T-helper 22 cell (primary cell): ENCODE results near the gene EIF4E3.

Experiments used
- DNase-seq: peaks from one replicate; pipeline ENCODE4 v3.0.0-alpha.2; 2020; ENCODE audit warnings: low read depth

Gene EIF4E3

DNA sequence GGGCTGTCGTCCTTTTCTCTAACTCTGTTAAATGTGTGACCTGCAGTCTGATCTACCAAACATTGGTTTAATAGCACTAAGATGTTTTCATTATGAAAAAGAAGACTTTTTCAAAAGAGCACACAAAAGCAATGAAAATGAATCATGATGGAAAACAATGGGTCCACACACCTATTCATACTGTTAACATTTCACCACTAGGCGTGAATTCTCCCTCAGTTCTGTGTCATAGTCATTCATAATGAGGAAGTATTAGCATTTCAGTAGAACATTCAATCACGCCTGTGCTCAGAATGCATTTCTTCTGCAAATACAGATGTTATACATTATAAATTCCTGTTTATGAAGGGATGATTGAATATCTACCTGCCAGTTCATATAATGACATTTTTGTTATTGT is 35.9 kb downstream of the EIF4E3 start:
- DNase-seq, result no peak

DNA sequence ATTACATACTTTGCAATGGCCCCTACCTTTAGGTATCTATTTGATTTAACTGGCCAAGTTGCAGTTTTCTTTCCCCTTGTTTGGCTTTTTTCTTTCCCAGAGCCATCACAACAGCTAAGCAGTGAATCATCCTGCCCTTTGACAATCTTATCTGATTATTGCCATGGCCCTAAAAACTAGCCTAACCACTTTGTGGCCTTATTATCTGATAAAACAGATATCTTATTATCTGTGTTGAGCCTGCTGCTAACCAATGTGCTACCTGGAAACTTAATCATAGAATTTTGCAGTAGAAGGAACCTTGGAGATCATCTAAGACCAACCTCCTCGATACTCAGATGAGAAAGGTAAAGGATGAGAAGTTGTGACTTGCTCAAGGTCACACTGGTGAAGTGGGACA is 37.1 kb downstream of the EIF4E3 start:
- no peak for DNase-seq

DNA sequence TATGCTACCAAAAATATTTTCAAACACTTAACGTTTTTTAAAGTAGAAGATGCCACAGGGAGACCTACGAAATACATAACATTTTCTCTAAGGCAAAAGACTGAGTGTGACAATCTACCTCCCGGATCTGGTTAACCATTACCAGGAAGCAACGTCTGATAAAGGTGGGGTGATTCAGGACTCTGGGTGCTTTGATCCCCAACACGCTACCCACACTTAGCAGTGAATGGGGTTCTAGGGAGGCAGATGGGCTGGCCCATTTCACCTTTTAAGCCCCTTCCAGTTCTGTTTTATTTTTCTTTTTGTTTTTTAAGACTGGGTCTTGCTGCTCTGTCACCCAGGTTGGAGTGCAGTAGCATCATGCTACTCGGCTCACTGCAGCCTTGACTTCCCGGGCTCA is 39.5 kb downstream of the EIF4E3 start:
- no peak for DNase-seq

DNA sequence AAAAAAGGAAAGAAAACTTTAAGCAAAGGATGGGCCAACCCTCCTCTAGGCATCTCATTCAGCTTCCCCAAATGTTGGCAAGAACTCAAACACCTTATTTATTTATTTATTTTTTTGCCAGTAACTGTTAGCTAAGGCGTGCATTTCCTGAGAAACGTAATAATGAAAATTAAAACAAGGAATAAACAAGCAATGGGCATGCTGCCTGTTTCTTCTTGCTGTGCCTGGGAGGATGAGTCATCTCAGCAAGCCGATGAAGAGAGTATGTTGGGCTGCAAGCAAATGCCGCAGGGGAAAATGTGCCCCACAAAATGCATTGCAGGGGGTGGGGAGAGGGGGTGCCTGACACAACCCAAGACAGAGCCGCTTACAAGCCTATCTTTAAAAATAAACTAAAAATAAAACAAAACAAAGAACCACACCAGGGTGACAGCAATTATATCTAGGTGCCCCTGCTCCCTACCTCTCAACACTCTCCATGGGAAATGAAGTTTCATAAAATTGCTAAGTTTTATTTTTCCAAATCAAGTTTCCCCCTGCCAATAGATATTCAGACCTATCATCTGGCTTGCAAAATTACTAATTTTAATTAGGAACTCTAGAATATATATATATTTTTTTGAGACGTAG is 40.3 kb downstream of the EIF4E3 start:
- DNase-seq, result no peak

DNA sequence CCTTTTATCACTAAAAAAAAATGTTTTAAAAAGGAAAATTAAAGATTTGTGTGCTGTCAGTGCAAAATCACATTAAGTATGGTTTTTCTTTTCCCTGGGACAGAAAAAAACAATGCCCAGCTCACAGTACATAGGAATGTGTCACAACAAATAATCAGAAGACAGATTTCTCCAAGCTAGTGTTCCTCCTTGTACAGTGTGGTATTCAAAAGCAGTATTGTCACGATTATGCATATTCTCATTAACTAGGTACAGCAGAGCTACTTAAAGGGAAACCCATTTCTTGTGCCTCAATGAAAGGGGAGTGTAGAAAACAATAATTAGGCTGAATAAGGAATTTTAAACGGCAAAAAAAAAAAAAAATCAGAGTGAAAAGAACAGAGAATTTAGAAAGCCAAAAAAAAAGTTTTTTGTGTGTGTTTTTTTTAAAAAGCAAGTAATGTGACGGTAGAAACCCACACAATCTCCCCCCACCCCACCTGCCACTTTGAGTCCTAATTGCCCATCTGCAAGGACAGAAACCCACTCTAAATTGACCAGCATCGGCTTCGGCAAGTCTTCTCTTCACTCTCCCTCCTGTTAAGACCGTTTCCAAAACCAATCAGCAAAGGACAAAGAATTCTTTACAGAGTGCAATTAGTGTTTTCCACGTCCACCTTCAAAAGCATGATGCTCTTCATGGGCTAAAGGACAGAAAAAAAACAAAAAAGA is 41.0 kb downstream of the EIF4E3 start:
- no peak for DNase-seq

DNA sequence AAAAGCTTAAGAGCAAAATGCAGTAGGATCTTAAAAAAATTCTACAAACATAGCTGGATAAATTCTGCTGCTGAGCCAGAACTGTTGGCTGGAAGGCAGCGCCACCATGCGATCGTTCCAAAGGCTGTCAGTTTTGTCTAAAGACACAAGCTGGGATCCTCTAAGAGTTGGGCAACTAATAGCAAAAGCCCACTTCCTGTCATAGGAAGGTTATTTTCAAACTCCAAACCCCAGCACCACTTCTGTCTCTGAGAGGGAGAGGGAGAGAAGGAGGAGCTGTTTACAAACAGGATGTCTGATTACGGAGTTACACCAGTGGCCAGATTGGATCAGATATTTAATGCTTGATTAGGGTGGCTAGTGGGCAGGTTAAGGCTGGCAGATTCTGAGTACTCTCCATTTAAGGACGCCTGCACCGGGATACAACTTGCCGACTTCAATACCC is 44.0 kb downstream of the EIF4E3 start:
- no peak for DNase-seq

DNA sequence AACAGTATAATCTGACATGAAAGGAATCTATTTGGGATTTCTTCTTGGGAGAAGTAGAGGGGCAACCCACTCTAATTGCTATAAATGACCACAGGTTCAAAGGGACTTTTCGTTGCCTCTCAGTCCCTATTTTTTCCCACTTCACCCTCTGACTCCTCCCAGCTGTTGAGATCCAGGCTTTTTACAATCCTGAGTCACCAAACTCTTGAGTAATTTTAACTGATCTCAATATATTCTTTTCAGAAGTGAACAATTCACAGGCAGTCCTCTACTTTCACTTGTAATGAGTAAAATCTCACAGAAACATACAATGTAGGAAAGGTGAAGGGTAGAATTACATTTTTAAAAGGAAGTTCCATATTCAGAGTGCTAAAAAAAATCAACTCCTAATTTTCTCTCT is 44.6 kb downstream of the EIF4E3 start:
- DNase-seq, result no peak

DNA sequence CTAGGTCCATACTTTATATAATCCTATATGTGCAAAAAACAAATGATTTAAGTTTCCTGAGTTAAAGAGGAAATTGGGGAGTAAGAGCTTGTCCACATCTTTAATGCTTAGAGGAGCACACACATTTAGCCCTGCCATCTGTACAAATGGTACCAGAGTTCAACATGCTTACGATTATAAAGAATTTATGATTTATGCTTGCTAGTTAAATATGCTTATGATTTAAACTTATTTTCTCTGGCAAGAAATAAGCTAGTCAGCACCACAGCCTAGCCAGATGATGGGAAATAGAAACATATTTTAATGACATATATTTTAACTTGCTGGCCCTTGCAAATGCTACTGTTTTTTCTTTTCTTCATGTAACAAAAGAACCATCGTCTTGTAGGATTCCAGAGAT is 48.3 kb downstream of the EIF4E3 start:
- DNase-seq, result no peak

DNA sequence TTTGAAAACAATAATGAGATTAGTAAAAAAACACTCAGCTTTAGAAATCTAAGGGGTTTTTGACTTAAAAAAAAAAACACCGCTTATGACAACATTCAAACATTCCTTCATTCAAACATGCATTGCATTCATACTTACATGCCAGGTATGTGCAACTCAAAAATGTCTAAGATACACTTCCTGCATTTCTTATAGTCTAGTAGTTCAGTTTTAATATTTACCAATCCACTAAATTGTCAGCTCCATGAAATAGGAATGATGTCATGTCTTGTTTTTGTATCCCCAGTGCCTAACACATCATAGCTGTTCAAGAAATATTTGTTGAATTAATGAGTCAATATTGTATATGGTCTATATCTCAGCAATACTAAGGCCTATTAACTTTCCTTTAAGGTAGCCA is 51.7 kb downstream of the EIF4E3 start:
- no peak for DNase-seq

DNA sequence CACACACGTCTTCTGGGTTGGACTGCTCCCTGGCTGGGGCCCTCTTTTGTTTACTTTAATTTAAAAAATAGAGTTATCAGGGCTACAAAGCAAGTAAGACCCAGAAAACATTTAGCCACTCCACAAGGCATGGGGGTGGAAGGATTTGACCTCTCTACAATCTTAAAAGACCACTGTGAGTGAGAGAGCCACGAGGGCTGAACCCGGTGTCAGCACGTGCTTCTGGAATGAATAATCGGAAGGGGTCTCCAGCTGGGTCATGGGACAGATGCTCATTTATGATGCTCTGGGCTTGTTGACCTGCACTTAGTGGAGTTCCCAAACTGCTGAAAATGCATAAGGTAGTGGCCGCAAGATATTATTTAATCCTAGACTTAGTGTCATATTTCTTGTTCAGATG is 52.4 kb downstream of the EIF4E3 start:
- DNase-seq, result no peak

DNA sequence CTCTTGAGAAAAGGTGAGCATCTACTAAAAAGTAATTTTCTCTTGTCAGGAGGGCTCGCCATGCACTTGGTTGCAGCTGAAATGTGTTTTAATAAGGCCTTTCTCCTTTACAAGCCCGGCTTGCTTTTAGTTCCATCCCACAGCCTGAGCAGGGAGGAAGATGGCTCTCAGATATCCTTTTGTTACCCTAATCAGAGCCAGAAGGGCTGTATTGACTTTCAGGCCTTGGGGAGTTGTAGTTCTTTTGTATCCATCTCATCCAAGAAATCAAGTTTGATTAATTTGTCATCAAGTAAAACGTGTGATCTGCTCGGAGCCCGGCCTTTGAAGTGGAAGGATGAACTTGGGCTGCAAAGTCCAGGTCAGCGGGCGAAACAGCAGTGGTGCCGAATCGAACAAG is 52.9 kb downstream of the EIF4E3 start:
- DNase-seq, result no peak

DNA sequence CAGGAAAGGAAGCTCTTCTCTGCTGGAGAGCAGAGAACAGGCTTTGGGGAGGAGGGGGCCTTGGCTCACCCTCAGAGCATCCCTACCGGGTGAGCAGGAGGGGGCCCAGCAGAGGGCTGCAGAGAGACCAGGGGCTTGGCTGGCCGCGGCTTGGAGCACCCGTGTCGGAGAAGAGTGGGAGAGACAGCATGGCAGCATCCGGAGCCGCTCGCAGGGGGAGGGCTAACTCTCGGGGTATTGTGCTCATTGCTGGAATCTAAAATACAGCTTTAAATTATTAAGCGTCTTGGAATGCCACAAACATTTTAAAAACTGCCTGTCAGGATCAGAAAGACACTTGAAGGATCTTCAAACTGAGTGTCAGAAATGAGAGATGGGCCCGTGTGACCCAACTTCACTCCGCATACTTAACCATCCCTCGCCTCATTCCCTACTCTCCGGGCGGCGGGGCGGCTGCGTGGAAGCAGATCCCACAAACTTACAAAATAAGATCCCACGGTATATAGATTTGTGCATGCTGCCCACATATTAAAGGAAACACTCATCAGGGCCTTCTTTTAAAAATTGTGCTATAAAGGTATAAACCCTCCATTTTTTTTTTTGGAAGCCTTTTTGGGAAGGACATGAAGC is 53.9 kb downstream of the EIF4E3 start:
- DNase-seq, result no peak

DNA sequence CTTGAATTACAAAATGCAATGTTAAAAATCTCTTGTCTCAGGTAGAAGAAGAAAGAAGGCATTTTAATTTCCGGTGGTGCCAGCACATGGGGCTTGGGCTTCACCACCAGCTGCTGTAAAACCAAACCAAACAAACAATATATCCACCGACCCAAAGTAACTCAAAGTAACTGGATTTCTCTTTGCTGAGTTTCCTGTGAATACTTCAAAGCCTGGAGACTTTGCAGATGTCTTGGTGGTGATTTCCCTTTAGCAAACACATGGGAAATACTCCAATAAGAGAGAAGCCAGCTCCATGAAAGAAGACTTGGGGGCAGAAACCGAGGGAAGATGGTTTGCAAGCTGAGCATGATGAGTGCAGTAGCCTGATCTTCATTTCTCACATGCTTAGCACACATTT is 62.6 kb downstream of the EIF4E3 start:
- DNase-seq, result no peak

DNA sequence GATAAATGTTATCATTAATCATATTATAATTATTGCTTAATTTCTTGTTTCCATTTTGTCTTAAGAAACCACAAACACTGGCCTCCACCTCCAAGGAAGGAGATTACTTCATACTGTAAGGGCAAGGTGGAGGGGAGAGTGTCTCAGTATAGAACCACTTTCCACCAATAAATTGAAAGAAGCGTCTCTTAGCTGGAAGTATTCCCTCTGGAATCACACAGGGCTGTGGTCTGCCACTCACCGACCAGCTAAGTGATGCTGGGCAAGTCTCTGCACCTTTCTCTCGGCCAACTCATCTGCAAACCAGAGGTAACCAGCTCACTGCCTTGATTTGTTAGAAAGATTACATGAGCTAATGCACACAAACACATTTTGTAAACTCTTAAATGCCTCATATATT is 63.1 kb downstream of the EIF4E3 start:
- DNase-seq, result no peak

DNA sequence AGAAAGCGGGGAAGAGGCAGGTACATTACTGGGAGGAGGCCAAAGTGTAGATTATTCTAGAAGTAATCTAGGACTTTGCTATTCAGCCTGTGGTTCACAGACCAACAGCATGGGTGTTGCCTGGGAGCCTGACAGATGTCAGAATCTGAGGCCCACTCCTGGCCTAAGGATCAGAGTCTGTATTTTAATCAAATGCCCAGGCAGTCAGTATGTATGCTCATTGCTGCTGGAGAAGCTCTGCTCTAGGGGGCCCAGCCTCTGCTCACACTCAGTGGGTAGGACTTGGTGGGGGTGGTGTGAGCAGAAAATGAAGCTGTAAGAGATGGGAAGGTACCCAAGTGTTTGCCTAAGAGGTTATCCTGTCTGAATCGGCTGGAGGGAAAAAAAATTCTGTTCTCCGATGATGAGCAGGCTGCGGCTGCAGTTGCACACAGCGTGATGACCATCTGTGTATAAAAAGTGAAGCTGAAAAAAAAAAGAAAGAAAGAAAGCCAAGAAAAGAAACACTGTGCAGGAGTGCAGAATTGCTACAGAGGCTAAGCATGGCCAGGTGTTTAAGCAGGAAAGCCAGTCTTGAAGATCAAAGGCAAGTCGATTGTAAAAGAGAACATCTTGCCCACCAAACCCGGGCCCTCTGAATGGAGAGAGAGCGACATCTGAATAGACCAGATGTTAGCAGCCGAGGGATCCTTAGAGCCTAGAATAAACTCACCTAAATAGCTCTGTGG is 65.2 kb downstream of the EIF4E3 start:
- DNase-seq, result no peak

DNA sequence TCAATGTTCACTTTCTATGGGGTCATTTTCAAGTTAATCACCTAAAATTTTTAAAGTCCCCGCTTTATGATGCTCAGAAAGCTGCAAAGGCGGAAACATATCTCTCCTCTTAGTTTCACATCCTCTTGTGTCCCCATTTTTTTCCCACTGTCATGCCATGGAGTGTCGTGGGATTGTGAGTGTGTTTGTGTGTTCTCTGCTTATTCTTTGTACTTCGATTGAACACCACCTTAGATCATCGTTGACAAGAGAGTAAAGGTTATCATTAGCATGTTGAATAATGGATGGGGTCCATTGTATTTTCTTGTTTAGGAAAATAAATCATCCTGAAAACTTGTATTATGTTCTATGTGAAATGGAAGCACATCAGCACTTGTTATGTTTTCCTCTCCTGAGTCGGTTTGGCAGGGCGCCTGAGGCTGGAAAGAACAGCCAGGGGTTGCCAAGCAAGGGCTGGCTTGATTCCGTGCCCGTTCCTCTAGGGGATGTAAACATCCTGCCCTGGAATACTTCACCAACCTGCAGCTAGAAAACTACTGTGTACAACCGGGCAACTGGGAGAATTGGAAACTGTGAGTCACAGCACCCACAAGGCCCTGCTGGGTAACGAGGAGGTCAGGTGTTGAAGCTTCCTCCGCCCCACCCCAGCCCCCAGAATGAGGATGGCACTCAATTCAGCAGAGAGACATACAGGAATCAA is 67.2 kb downstream of the EIF4E3 start:
- no peak for DNase-seq

DNA sequence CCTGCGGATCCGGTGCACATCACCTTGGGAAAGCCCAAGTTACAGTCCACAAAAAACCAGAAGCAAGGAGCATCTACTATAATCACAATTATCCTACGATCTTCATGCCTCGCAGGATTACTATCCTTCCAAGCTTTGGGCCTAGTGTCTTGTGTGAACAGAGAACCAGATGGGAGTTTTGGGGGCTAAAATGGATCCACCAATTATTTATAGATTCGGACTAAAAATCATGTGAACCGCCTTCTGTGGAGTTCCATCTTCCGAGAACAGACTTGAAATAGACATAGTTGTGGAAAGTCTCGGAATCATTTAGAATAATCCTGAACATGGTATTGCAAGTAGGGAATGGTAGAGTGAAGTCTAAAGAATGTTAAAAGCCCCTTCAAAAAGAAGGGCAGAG is 70.1 kb downstream of the EIF4E3 start:
- DNase-seq, result no peak

DNA sequence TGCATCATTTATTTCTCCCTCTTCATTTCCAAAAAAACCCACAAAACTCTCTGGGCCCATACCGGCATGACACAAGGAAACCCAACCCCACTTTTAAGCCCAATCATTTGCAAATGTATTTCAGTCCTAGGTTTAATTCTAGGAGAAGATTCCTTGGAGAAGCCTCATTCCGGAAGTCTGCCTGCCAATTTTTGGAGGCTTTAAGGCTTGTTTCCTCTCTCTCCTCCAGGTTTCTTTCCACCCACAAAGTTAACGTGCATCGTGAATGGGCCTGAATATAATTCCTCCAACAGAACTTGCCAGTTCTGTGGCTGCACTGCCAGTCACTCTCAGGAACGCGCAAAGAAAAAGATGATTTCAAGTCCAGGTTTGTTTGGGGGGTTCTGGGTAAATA is 71.8 kb downstream of the EIF4E3 start:
- no peak for DNase-seq

DNA sequence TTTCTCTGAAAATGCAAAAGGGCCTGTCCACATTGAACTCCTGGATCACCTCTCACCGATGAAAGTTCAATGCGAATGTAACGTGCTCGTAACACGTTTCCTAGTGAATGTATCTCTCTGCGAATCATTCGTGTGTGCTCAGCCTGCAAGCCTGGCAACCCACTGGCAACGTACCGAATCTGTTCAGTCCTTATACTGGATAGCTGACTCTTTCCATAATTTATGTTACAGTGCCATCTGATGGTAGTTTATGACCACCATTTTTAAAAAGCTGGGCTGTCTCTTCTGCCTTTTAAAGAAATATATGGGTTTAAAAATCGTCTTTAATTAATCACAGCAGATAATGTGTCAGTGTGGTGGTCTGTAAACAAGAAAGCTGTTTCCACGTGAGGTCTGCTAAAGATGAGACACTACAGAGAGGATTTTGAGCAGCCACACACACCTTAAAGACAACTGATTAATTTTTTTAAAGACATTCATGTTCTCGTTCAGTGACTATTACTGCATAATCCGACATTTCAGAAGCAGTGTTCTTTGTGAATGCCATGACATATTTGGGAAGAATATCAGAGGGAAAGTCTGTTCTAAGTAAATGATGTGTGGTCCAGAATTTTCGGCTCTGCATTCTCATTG is 72.3 kb downstream of the EIF4E3 start:
- DNase-seq, result no peak

DNA sequence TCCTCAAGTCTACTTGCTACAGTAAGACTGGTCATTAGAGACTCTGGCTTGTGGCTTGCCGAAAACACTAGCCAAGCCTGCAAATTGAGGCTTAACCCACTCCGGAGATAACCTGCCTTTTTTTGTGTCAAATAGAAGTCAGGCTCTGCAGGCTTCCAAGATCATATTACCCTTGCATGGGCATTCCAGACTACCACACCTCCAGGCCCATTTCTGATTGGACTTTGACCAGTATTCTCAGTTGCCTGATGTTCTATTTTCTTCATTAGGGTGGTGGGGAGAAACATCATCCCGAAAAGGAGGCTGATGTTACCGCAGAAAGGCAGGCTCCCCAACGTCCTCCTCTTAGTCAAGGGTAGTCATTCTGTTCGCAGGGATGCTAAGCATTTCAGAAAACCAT is 73.6 kb downstream of the EIF4E3 start:
- DNase-seq, result no peak

DNA sequence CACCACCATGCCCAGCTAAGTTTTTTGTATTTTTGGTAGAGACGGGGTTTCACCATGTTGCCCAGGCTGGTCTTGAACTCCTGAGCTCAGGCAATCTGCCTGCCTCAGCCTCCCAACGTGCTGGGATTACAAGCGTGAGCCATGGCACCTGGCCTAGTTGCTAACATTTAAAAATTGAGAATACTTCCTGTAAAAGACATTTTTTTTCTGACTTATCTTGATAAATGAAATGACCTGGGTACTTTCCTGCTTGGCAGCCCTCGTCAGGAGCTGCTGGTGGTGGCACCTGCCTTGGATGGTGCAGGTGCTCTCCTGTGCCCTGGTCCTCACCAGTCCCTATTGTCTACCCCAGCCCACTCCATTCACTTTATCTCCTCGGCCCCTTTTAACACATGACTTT is 74.8 kb downstream of the EIF4E3 start:
- DNase-seq, result no peak

DNA sequence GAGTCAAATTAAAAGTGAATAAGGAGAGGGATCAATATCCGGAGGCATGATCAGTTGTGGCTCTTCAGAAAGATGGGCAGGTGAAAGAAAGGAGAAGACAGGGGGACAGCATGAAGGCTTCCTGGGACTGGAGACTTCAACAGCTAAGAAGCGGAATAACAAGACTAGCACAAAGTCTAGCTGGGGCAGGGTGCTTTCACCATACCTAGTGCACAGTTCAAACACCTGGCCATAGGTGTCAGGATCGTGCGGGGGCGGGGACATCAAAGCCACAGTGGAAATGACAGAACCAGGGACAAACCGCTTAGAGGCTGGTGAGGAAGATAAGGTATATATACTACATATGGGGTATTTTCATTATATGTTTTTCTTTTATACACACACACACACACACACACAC is 75.4 kb downstream of the EIF4E3 start:
- DNase-seq, result no peak
